ENCODE measurements around the gene NHS. TPM values are rescaled to one million over a fixed set of nuclear protein-coding genes. Genes with fewer than 3 reads are reported as not detected.
A peak's percentile ranks its signal among the peaks of the same experiment; 100 is the strongest.

Gene NHS
- polyA plus RNA-seq, 3 donors, result 19.5 to 29.2 (median 21.9) TPM

GRCh38 chrX:17732138-17732783 is 357.3 kb downstream of the NHS start:
- DNase-seq (ENCODE audit: extremely low read depth in 1 of 11, low read depth in 9 of 11, low spot score in 4 of 11), result no peak

- no peak for DNase-seq (ENCODE audit: extremely low read depth in 1 of 11, low read depth in 9 of 11, low spot score in 4 of 11)
These were observed 360.4 kb downstream of the NHS start for GRCh38 chrX:17735406-17735805.

- DNase-seq (ENCODE audit: extremely low read depth in 1 of 11, low read depth in 9 of 11, low spot score in 4 of 11), result no peak
These were observed 361.5 kb downstream of the NHS start for GRCh38 chrX:17736478-17736855.

- peak; percentile 80 to 94 (median 89) for DNase-seq (ENCODE audit: extremely low read depth in 1 of 11, low read depth in 9 of 11, low spot score in 4 of 11)
These were observed 362.1 kb downstream of the NHS start, which contains the start of gene SCML1 for GRCh38 chrX:17736856-17737709. TSS of gene SCML1 (plus strand) at chrX:17737493. CDS start at chrX:17744187, 6,694 bp downstream.

GRCh38 chrX:17737710-17737985 is 362.6 kb downstream of the NHS start:
- DNase-seq (ENCODE audit: extremely low read depth in 1 of 11, low read depth in 9 of 11, low spot score in 4 of 11), result peak in 1 of 11 donors; percentile 15

- peak in 4 of 11 donors; percentile 6 to 19 (median 14) for DNase-seq (ENCODE audit: extremely low read depth in 1 of 11, low read depth in 9 of 11, low spot score in 4 of 11)
These were observed 363.1 kb downstream of the NHS start for GRCh38 chrX:17737986-17738713.

GRCh38 chrX:17738737-17739535 is 363.9 kb downstream of the NHS start:
- DNase-seq (ENCODE audit: extremely low read depth in 1 of 11, low read depth in 9 of 11, low spot score in 4 of 11), result no peak

GRCh38 chrX:17740137-17741122 is 365.4 kb downstream of the NHS start:
- DNase-seq (ENCODE audit: extremely low read depth in 1 of 11, low read depth in 9 of 11, low spot score in 4 of 11), result no peak

- DNase-seq (ENCODE audit: extremely low read depth in 1 of 11, low read depth in 9 of 11, low spot score in 4 of 11), result no peak
These were observed 366.1 kb downstream of the NHS start for GRCh38 chrX:17741123-17741511.

- DNase-seq (ENCODE audit: extremely low read depth in 1 of 11, low read depth in 9 of 11, low spot score in 4 of 11), result no peak
These were observed 368.9 kb downstream of the NHS start for GRCh38 chrX:17743913-17744312.

- DNase-seq (ENCODE audit: extremely low read depth in 1 of 11, low read depth in 9 of 11, low spot score in 4 of 11), result no peak
These were observed 370.0 kb downstream of the NHS start for GRCh38 chrX:17744896-17745523.

GRCh38 chrX:17747692-17748091 is 372.7 kb downstream of the NHS start:
- DNase-seq (ENCODE audit: extremely low read depth in 1 of 11, low read depth in 9 of 11, low spot score in 4 of 11), result no peak

- no peak for DNase-seq (ENCODE audit: extremely low read depth in 1 of 11, low read depth in 9 of 11, low spot score in 4 of 11)
These were observed 373.7 kb downstream of the NHS start for GRCh38 chrX:17748684-17749083.

- no peak for DNase-seq (ENCODE audit: extremely low read depth in 1 of 11, low read depth in 9 of 11, low spot score in 4 of 11)
These were observed 375.4 kb downstream of the NHS start for GRCh38 chrX:17750436-17750835.

GRCh38 chrX:17758382-17758781 is 383.4 kb downstream of the NHS start:
- DNase-seq (ENCODE audit: extremely low read depth in 1 of 11, low read depth in 9 of 11, low spot score in 4 of 11), result no peak

GRCh38 chrX:17759990-17760389 is 385.0 kb downstream of the NHS start:
- DNase-seq (ENCODE audit: extremely low read depth in 1 of 11, low read depth in 9 of 11, low spot score in 4 of 11), result no peak

- DNase-seq (ENCODE audit: extremely low read depth in 1 of 11, low read depth in 9 of 11, low spot score in 4 of 11), result no peak
These were observed 392.7 kb downstream of the NHS start for GRCh38 chrX:17767734-17768133.

- no peak for DNase-seq (ENCODE audit: extremely low read depth in 1 of 11, low read depth in 9 of 11, low spot score in 4 of 11)
These were observed 394.0 kb downstream of the NHS start for GRCh38 chrX:17768997-17769396.
